Panc1 (cell line): ENCODE measurements around the gene MAP1B.

Experiments
- CTCF ChIP-seq: fragments of 450-650 bp; IDR thresholded peaks from 2 replicates; pipeline ENCODE4 v1.5.1; 2017; ENCODE audit warnings: mild to moderate bottlenecking
- POLR2AphosphoS5 ChIP-seq: IDR thresholded peaks from 2 replicates; pipeline ENCODE4 v1.6.1; 2012; ENCODE audit warnings: mild to moderate bottlenecking, low read depth, low read length, moderate library complexity
- REST ChIP-seq, 2 experiments: IDR thresholded peaks; 2 replicates each; pipeline ENCODE4 v1.6.1; 2011 to 2012; ENCODE audit warnings: low read depth in 2 of 2, control low read depth in 1 of 2, low read length in 1 of 2, mild to moderate bottlenecking in 1 of 2, moderate library complexity in 1 of 2; ENCODE audit not compliant: insufficient read depth in 1 of 2
- SIN3A ChIP-seq: IDR thresholded peaks from 2 replicates; pipeline ENCODE4 v1.6.1; 2012; ENCODE audit warnings: low read depth, mild to moderate bottlenecking, low read length, moderate library complexity, borderline replicate concordance; ENCODE audit not compliant: insufficient read depth
- TCF7L2 ChIP-seq: IDR thresholded peaks from 2 replicates; pipeline ENCODE4 v1.6.1; 2011; ENCODE audit warnings: mild to moderate bottlenecking, low read depth, low read length, inconsistent platforms

GRCh38 chr5:72183101-72183520 is 75.8 kb downstream of the MAP1B start:
- TF ChIP-seq CTCF: no peak
- TF ChIP-seq REST (IDR thresholded peaks at IDR 0.05; ENCODE audit: insufficient read depth in 1 of 2, low read depth in 2 of 2, low read length in 1 of 2): no peak
- no peak for TF ChIP-seq POLR2AphosphoS5
- no peak for TF ChIP-seq SIN3A
- no peak for TF ChIP-seq TCF7L2
